ENCODE measurements around the gene ZBTB43.

- no peak for TF ChIP-seq CTCF (conservative IDR thresholded peaks at IDR 0.05; ENCODE audit: low read length)
- no peak for TF ChIP-seq EZH2phosphoT487 (IDR thresholded peaks at IDR 0.05; ENCODE audit: borderline replicate concordance)
Observed at GRCh38 chr9:126788634-126789349, 16.0 kb upstream of the ZBTB43 start.
